Liver (tissue), 9 donors: Measurements from ENCODE around the gene AGBL4. TPM values are rescaled to one million over a fixed set of nuclear protein-coding genes. Genes with fewer than 3 reads are reported as not detected.

ENCODE experiments used
- DNase-seq: peaks from one replicate; pipeline ENCODE4 v3.0.0-alpha.2; 2017; ENCODE audit warnings: low spot score
- H3K27ac ChIP-seq, 2 donors: one replicate each; pipeline ENCODE4 v1.7.0; 2013; ENCODE audit warnings: inconsistent platforms in 2 of 2, low read length in 2 of 2, control low read depth in 1 of 2, low read depth in 1 of 2, mild to moderate bottlenecking in 1 of 2
- H3K27me3 ChIP-seq, 4 donors: one replicate each; pipeline versions ENCODE4 v1.6.1 to v1.7.0; 2013; ENCODE audit warnings: low read length in 3 of 4, inconsistent platforms in 1 of 4, mild to moderate bottlenecking in 1 of 4, moderate library complexity in 1 of 4; ENCODE audit not compliant: control insufficient read depth in 4 of 4, insufficient read depth in 4 of 4
- H3K36me3 ChIP-seq, 4 donors: one replicate each; pipeline versions ENCODE4 v1.6.1 to v1.7.0; 2013; ENCODE audit warnings: low read length in 3 of 4, mild to moderate bottlenecking in 3 of 4, low read depth in 1 of 4, moderate library complexity in 1 of 4; ENCODE audit not compliant: control insufficient read depth in 4 of 4, insufficient read depth in 3 of 4
- H3K4me1 ChIP-seq, 4 donors: one replicate each; pipeline versions ENCODE4 v1.6.1 to v1.7.0; 2013; ENCODE audit warnings: low read length in 3 of 4, mild to moderate bottlenecking in 3 of 4, moderate library complexity in 1 of 4; ENCODE audit not compliant: control insufficient read depth in 4 of 4, insufficient read depth in 4 of 4
- H3K4me3 ChIP-seq, 3 donors: one replicate each; pipeline versions ENCODE4 v1.6.1 to v1.7.0; 2013; ENCODE audit warnings: low read length in 3 of 3, control low read depth in 1 of 3, low read depth in 1 of 3, mild to moderate bottlenecking in 1 of 3
- H3K9ac ChIP-seq, 2 donors: one replicate each; pipeline ENCODE4 v1.7.0; 2013; ENCODE audit warnings: low read length in 2 of 2, mild to moderate bottlenecking in 2 of 2, moderate library complexity in 2 of 2, control low read depth in 1 of 2, low read depth in 1 of 2
- H3K9me3 ChIP-seq, 4 donors: one replicate each; pipeline versions ENCODE4 v1.6.1 to v1.7.0; 2013; ENCODE audit warnings: low read length in 3 of 4; ENCODE audit not compliant: control insufficient read depth in 4 of 4
- ATF3 ChIP-seq: IDR thresholded peaks from 2 replicates; pipeline ENCODE4 v1.6.1; 2016; ENCODE audit warnings: antibody characterized with exemption
- CTCF ChIP-seq: fragments of 150-350 bp; IDR thresholded peaks from 2 replicates; pipeline ENCODE4 v1.5.1; 2017; ENCODE audit warnings: improper control_type of control experiment, low read depth, low read length; ENCODE audit not compliant: missing input control
- EGR1 ChIP-seq, 2 donors: IDR thresholded peaks; 2 replicates each; pipeline ENCODE4 v1.6.1; 2016 to 2018; ENCODE audit warnings: antibody characterized with exemption in 2 of 2, low read depth in 2 of 2
- FOXA1 ChIP-seq: IDR thresholded peaks from 2 replicates; pipeline ENCODE4 v1.6.1; 2016; ENCODE audit warnings: antibody characterized with exemption
- FOXA2 ChIP-seq: IDR thresholded peaks from 2 replicates; pipeline ENCODE4 v1.6.1; 2016; ENCODE audit warnings: antibody characterized with exemption
- GABPA ChIP-seq, 2 donors: IDR thresholded peaks in 1 of 2; conservative IDR thresholded peaks in 1 of 2; 2 replicates each; pipeline ENCODE4 v1.6.1; 2016; ENCODE audit warnings: antibody characterized with exemption in 2 of 2, mild to moderate bottlenecking in 1 of 2, moderate library complexity in 1 of 2
- HNF4A ChIP-seq, 2 donors: conservative IDR thresholded peaks; 2 replicates each; pipeline ENCODE4 v1.6.1; 2016; ENCODE audit warnings: antibody characterized with exemption in 2 of 2, mild to moderate bottlenecking in 2 of 2
- HNF4G ChIP-seq: IDR thresholded peaks from 2 replicates; pipeline ENCODE4 v1.6.1; 2016; ENCODE audit warnings: antibody characterized with exemption
- JUND ChIP-seq, 2 donors: IDR thresholded peaks; 2 replicates each; pipeline ENCODE4 v1.6.1; 2016; ENCODE audit warnings: antibody characterized with exemption in 2 of 2
- MAX ChIP-seq: IDR thresholded peaks from 2 replicates; pipeline ENCODE4 v1.6.1; 2016; ENCODE audit warnings: antibody characterized with exemption
- NR2F2 ChIP-seq: IDR thresholded peaks from 2 replicates; pipeline ENCODE4 v1.6.1; 2016; ENCODE audit warnings: antibody characterized with exemption
- RAD21 ChIP-seq, 2 donors: IDR thresholded peaks; 2 replicates each; pipeline ENCODE4 v1.6.1; 2016; ENCODE audit warnings: antibody characterized with exemption in 2 of 2, mild to moderate bottlenecking in 2 of 2
- REST ChIP-seq: IDR thresholded peaks from 2 replicates; pipeline ENCODE4 v1.6.1; 2016; ENCODE audit warnings: antibody characterized with exemption, mild to moderate bottlenecking
- RXRA ChIP-seq, 2 donors: IDR thresholded peaks; 2 replicates each; pipeline ENCODE4 v1.6.1; 2017 to 2018; ENCODE audit warnings: antibody characterized with exemption in 2 of 2, mild to moderate bottlenecking in 1 of 2
- SP1 ChIP-seq: IDR thresholded peaks from 2 replicates; pipeline ENCODE4 v1.6.1; 2018; ENCODE audit warnings: antibody characterized with exemption, mild to moderate bottlenecking
- TAF1 ChIP-seq: conservative IDR thresholded peaks from 2 replicates; pipeline ENCODE4 v1.6.1; 2016; ENCODE audit warnings: antibody characterized with exemption, mild to moderate bottlenecking
- YY1 ChIP-seq: IDR thresholded peaks from 2 replicates; pipeline ENCODE4 v1.6.1; 2016; ENCODE audit warnings: antibody characterized with exemption, mild to moderate bottlenecking
- ZBTB33 ChIP-seq: IDR thresholded peaks from 2 replicates; pipeline ENCODE4 v1.6.1; 2016; ENCODE audit warnings: antibody characterized with exemption
- WGBS: extraction: QIAGEN DNeasy Blood & Tissue Kit; methylation state at CpG from one replicate; pipeline ENCODE4 v1.1.7; 2013; 5-methylcytosine and 5-hydroxymethylcytosine counted together
- polyA plus RNA-seq, 2 donors: library from polyadenylated mRNA; stranded (reverse) in 1 of 2; unstranded in 1 of 2; fragments of 200-250 nt in 1 of 2; fragments of >200 nt in 1 of 2; fragmentation: Nextera tagmentation in 1 of 2; extraction: Ambion mirVana in 1 of 2; gene quantifications; one replicate each; pipeline versions ENCODE4 v1.2.1 to v1.2.3, GENCODE V29; 2013 to 2015
- total RNA-seq, 2 donors: library from RNA; depleted of rRNA; stranded (reverse); fragments of >200 nt; gene quantifications; one replicate each; pipeline ENCODE4 v1.2.3, GENCODE V29; 2014
- donor health status: healthy.
- donor health status: healthy.
- donor health status: healthy.
- donor health status: healthy.
- donor health status: healthy.

AGBL4 gene
- total and polyA plus RNA-seq, 4 donors = 0.75 to 0.76 TPM; not detected in 2

GRCh38 chr1:49171941-49172593 lies 851.7 kb downstream of the AGBL4 start:
- Histone ChIP-seq H3K27ac (no peak overlapping the region), H3K4me3 (no peak overlapping the region), H3K9ac (no peak overlapping the region), H3K4me1 (no peaks in the 10 kb centered on the region), H3K36me3 (no peaks in the 10 kb centered on the region), H3K9me3 (no peaks in the 10 kb centered on the region), H3K27me3 (no peaks in the 10 kb centered on the region)
- 81% methylated on average over 2 of the region's 2 CpGs for WGBS
- no peak for DNase-seq
- TF ChIP-seq JUND (IDR thresholded peaks at IDR 0.05) = no peak
- no peak for TF ChIP-seq EGR1 (IDR thresholded peaks at IDR 0.05; ENCODE audit: low read depth in 2 of 2)
- TF ChIP-seq HNF4A (conservative IDR thresholded peaks at IDR 0.05) = no peak
- TF ChIP-seq ATF3 = no peak
- no peak for TF ChIP-seq FOXA1
- no peak for TF ChIP-seq ZBTB33
- TF ChIP-seq RXRA (IDR thresholded peaks at IDR 0.05) = no peak
- no peak for TF ChIP-seq REST
- no peak for TF ChIP-seq SP1
- no peak for TF ChIP-seq RAD21 (IDR thresholded peaks at IDR 0.05)
- no peak for TF ChIP-seq NR2F2
- no peak for TF ChIP-seq HNF4G
- no peak for TF ChIP-seq CTCF
- TF ChIP-seq YY1 = no peak
- TF ChIP-seq MAX = no peak
- no peak for TF ChIP-seq GABPA (IDR thresholded peaks at IDR 0.05 in 1 of 2, conservative IDR thresholded peaks at IDR 0.05 in 1 of 2)
- no peak for TF ChIP-seq TAF1
- no peak for TF ChIP-seq FOXA2
